HepG2 (cell line): ENCODE data around the gene SLC23A2. TPM values are rescaled to one million over a fixed set of nuclear protein-coding genes. Genes with fewer than 3 reads are reported as not detected.

Experiments
- CCDC6 ChIP-seq: sonication (generic); formaldehyde crosslinking; IDR thresholded peaks from 2 replicates; pipeline ENCODE4 v1.8.1; 2022; ENCODE audit warnings: mild to moderate bottlenecking, missing genetic modification reagents, moderate library complexity
- HDAC2 ChIP-seq: sonication (generic); formaldehyde crosslinking; IDR thresholded peaks from 2 replicates; pipeline ENCODE4 v1.4.0; 2020; ENCODE audit warnings: missing genetic modification reagents
- HNF1B ChIP-seq: sonication (generic); formaldehyde crosslinking; IDR thresholded peaks from 2 replicates; pipeline ENCODE4 v1.5.1; 2020; ENCODE audit warnings: mild to moderate bottlenecking, moderate library complexity, missing genetic modification reagents
- KLF12 ChIP-seq: sonication (generic); formaldehyde crosslinking; IDR thresholded peaks from 2 replicates; pipeline ENCODE4 v1.4.0; 2020; ENCODE audit warnings: missing genetic modification reagents, borderline replicate concordance
- MEIS2 ChIP-seq: sonication (generic); formaldehyde crosslinking; IDR thresholded peaks from 2 replicates; pipeline ENCODE4 v1.9.0; 2021; ENCODE audit warnings: mild to moderate bottlenecking, missing genetic modification reagents
- PITX1 ChIP-seq: sonication (generic); formaldehyde crosslinking; IDR thresholded peaks from 2 replicates; pipeline ENCODE4 v1.5.1; 2020; ENCODE audit warnings: mild to moderate bottlenecking, missing genetic modification reagents
- RORA ChIP-seq: sonication (generic); formaldehyde crosslinking; IDR thresholded peaks from 2 replicates; pipeline ENCODE4 v1.5.0; 2020; ENCODE audit warnings: mild to moderate bottlenecking, missing genetic modification reagents, moderate library complexity
- RXRA ChIP-seq: sonication (generic); formaldehyde crosslinking; IDR thresholded peaks from 2 replicates; pipeline ENCODE4 v1.5.1; 2020; ENCODE audit warnings: missing genetic modification reagents
- SALL1 ChIP-seq: sonication (generic); formaldehyde crosslinking; IDR thresholded peaks from 2 replicates; pipeline ENCODE4 v1.8.0; 2022; ENCODE audit warnings: mild to moderate bottlenecking, missing genetic modification reagents
- SMARCE1 ChIP-seq: fragments of 450-650 bp; IDR thresholded peaks from 2 replicates; pipeline ENCODE4 v1.6.1; 2017; ENCODE audit warnings: borderline replicate concordance
- SNAI1 ChIP-seq: sonication (generic); formaldehyde crosslinking; IDR thresholded peaks from 2 replicates; pipeline ENCODE4 v1.5.0; 2020; ENCODE audit warnings: mild to moderate bottlenecking, missing genetic modification reagents, borderline replicate concordance
- THAP9 ChIP-seq: sonication (generic); formaldehyde crosslinking; IDR thresholded peaks from 2 replicates; pipeline ENCODE4; 2020; ENCODE audit warnings: missing genetic modification reagents, mild to moderate bottlenecking, borderline replicate concordance
- TOE1 ChIP-seq: sonication (generic); formaldehyde crosslinking; IDR thresholded peaks from 2 replicates; pipeline ENCODE4 v1.4.0; 2020; ENCODE audit warnings: mild to moderate bottlenecking, missing genetic modification reagents
- ZNF207 ChIP-seq: fragments of 450-650 bp; IDR thresholded peaks from 2 replicates; pipeline ENCODE4 v1.6.1; 2016; ENCODE audit warnings: antibody characterized with exemption, borderline replicate concordance
- ZNF326 ChIP-seq: sonication (generic); formaldehyde crosslinking; IDR thresholded peaks from 2 replicates; pipeline ENCODE4 v1.4.0; 2020; ENCODE audit warnings: missing genetic modification reagents, borderline replicate concordance
- ZNF468 ChIP-seq: sonication (generic); formaldehyde crosslinking; IDR thresholded peaks from 2 replicates; pipeline ENCODE4 v1.8.0; 2022; ENCODE audit warnings: mild to moderate bottlenecking, moderate library complexity, missing genetic modification reagents
- ZNF580 ChIP-seq: IDR thresholded peaks from 2 replicates; pipeline ENCODE4 v1.6.1; 2016; ENCODE audit warnings: low read depth, borderline replicate concordance
- ZNF629 ChIP-seq: sonication (generic); formaldehyde crosslinking; conservative IDR thresholded peaks from 2 replicates; pipeline ENCODE4 v1.5.0; 2020; ENCODE audit warnings: missing genetic modification reagents
- ZNF747 ChIP-seq: sonication (generic); formaldehyde crosslinking; IDR thresholded peaks from 2 replicates; pipeline ENCODE4 v1.8.1; 2023; ENCODE audit warnings: missing genetic modification reagents, mild to moderate bottlenecking, borderline replicate concordance
- ZNF775 ChIP-seq: sonication (generic); formaldehyde crosslinking; IDR thresholded peaks from 2 replicates; pipeline ENCODE4 v1.4.0; 2020; ENCODE audit warnings: missing genetic modification reagents, mild to moderate bottlenecking, moderate library complexity, borderline replicate concordance
- ZNF776 ChIP-seq: sonication (generic); formaldehyde crosslinking; IDR thresholded peaks from 2 replicates; pipeline ENCODE4 v1.4.0; 2020; ENCODE audit warnings: mild to moderate bottlenecking, missing genetic modification reagents
- ZNF816 ChIP-seq: sonication (generic); formaldehyde crosslinking; IDR thresholded peaks from 2 replicates; pipeline ENCODE4 v1.8.0; 2022; ENCODE audit warnings: missing genetic modification reagents, mild to moderate bottlenecking, borderline replicate concordance
- ZSCAN12 ChIP-seq: sonication (generic); formaldehyde crosslinking; IDR thresholded peaks from 2 replicates; pipeline ENCODE4 v1.9.0; 2021; ENCODE audit warnings: mild to moderate bottlenecking, missing genetic modification reagents
- polyA plus RNA-seq, 8 experiments: library from polyadenylated mRNA; depleted of rRNA in 3 of 8; stranded (reverse) in 7 of 8; unstranded in 1 of 8; fragments of >200 nt; fragmentation: Illumina TruSeq in 4 of 8; extraction: Trizol in 4 of 8; gene quantifications; 2 replicates each; pipeline versions ENCODE4 v1.2.1 to v1.2.3, GENCODE V29; 2011 to 2016; ENCODE audit warnings: low read depth in 4 of 8, missing spikeins in 1 of 8, mixed read lengths in 1 of 8; ENCODE audit not compliant: insufficient read depth in 1 of 8
- total RNA-seq, 5 experiments: library from RNA; depleted of rRNA; stranded (reverse); fragments of >200 nt; fragmentation: Illumina TruSeq; extraction: Trizol; gene quantifications; 2 replicates each; pipeline ENCODE4 v1.2.3, GENCODE V29; 2016; ENCODE audit warnings: low read depth in 1 of 5
- TF ChIP-seq, protein P1 (sequence below): sonication (generic); formaldehyde crosslinking; IDR thresholded peaks from 2 replicates; pipeline ENCODE4 v1.4.0; 2020; ENCODE audit warnings: missing genetic modification reagents

The SLC23A2 gene
- total and polyA plus RNA-seq, 2 of the 13 experiments (the other 11 are each of a cell fraction or from before 2014, with no cell fraction given) = 42.2 to 51.2 TPM

- TF ChIP-seq HDAC2 = 0 out of 2 replicates have a peak, but pooled peaks have one; percentile 35
- TF ChIP-seq ZNF326 (CRISPR knock-in tag) = no peak
- TF ChIP-seq HNF1B (CRISPR knock-in tag) = peak; percentile 70; the same call in 1 of the 2 replicates
- TF ChIP-seq SNAI1 = no peak
- TF ChIP-seq KLF12 = 0 out of 2 replicates have a peak, but pooled peaks have one; percentile 61
- TF ChIP-seq ZSCAN12 = no peak
- TF ChIP-seq ZNF580 (CRISPR knock-in tag) = no peak; the same call in 1 of the 2 replicates
- TF ChIP-seq CCDC6 (CRISPR knock-in tag) = peak; percentile 28; the same call in 1 of the 2 replicates
- no peak for TF ChIP-seq ZNF207
- TF ChIP-seq ZNF629 (CRISPR knock-in tag) = no peak
- TF ChIP-seq ZNF468 (CRISPR knock-in tag) = no peak
- TF ChIP-seq ZNF816 (CRISPR knock-in tag) = peak; percentile 82; the same call in 1 of the 2 replicates
- TF ChIP-seq ZNF776 (CRISPR knock-in tag) = no peak
- TF ChIP-seq, protein P1, sequence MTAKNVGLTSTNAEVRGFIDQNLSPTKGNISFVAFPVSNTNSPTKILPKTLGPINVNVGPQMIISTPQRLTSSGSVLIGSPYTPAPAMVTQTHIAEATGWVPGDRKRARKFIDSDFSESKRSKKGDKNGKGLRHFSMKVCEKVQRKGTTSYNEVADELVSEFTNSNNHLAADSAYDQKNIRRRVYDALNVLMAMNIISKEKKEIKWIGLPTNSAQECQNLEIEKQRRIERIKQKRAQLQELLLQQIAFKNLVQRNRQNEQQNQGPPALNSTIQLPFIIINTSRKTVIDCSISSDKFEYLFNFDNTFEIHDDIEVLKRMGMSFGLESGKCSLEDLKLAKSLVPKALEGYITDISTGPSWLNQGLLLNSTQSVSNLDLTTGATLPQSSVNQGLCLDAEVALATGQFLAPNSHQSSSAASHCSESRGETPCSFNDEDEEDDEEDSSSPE = no peak
- TF ChIP-seq THAP9 (CRISPR knock-in tag) = peak; percentile 32; the same call in 1 of the 2 replicates
- no peak for TF ChIP-seq TOE1 (CRISPR knock-in tag)
- peak; percentile 45; the same call in 1 of the 2 replicates for TF ChIP-seq PITX1 (CRISPR knock-in tag)
- no peak for TF ChIP-seq ZNF775 (CRISPR knock-in tag)
- TF ChIP-seq ZNF747 (CRISPR knock-in tag) = 0 out of 2 replicates have a peak, but pooled peaks have one; percentile 8
- no peak for TF ChIP-seq RORA (CRISPR knock-in tag)
- no peak for TF ChIP-seq SMARCE1
- TF ChIP-seq SALL1 = peak; percentile 78
- TF ChIP-seq MEIS2 = peak; percentile 21; the same call in 1 of the 2 replicates
- 0 out of 2 replicates have a peak, but pooled peaks have one; percentile 21 for TF ChIP-seq RXRA (CRISPR knock-in tag)
Observed at GRCh38 chr20:5001174-5002076, at the start of gene SLC23A2 (continued).
